Breast epithelium (tissue), 4 donors: ENCODE results near the gene PLAC1. TPM values are rescaled to one million over a fixed set of nuclear protein-coding genes. Genes with fewer than 3 reads are reported as not detected.

Source experiments
- DNase-seq, 2 donors: peaks; one replicate each; pipeline ENCODE4 v3.0.0-alpha.2; 2019; ENCODE audit warnings: low spot score in 2 of 2
- H3K27ac ChIP-seq, 2 donors: fragments of 200-600 bp; sonication (generic) in 1 of 2; one replicate each; pipeline ENCODE4 v1.5.1; 2016 to 2019; ENCODE audit warnings: mild to moderate bottlenecking in 1 of 2
- H3K27me3 ChIP-seq, 2 donors: fragments of 200-600 bp; sonication (generic) in 1 of 2; one replicate each; pipeline versions ENCODE4 v1.5.1 to v1.6.0; 2017 to 2019; ENCODE audit warnings: control low read depth in 1 of 2, mild to moderate bottlenecking in 1 of 2
- H3K36me3 ChIP-seq: fragments of 200-600 bp; one replicate; pipeline ENCODE4 v1.5.1; 2019
- H3K4me1 ChIP-seq, 2 donors: fragments of 200-600 bp; sonication (generic); one replicate each; pipeline ENCODE4 v1.5.1; 2016 to 2019; ENCODE audit warnings: control low read depth in 1 of 2
- H3K4me3 ChIP-seq, 3 donors: fragments of 200-600 bp; sonication (generic); 1 replicate in 2 of 3; 2 replicates in 1 of 3; pipeline ENCODE4 v1.5.1; 2016 to 2019; ENCODE audit warnings: mild to moderate bottlenecking in 3 of 3, moderate library complexity in 2 of 3
- H3K9me3 ChIP-seq, 2 donors: fragments of 200-600 bp; sonication (generic) in 1 of 2; one replicate each; pipeline ENCODE4 v1.5.1; 2016 to 2019; ENCODE audit warnings: control low read depth in 1 of 2
- CTCF ChIP-seq, 3 donors: fragments of 450-650 bp; IDR thresholded peaks; one replicate each; pipeline ENCODE4 v1.5.1; 2016 to 2017; ENCODE audit warnings: antibody characterized with exemption in 3 of 3, mild to moderate bottlenecking in 3 of 3, moderate library complexity in 3 of 3
- POLR2A ChIP-seq: fragments of 450-650 bp; IDR thresholded peaks from one replicate; pipeline ENCODE4 v1.6.1; 2016; ENCODE audit warnings: antibody characterized with exemption, mild to moderate bottlenecking, moderate library complexity
- POLR2AphosphoS5 ChIP-seq, 3 donors: sonication (generic); formaldehyde crosslinking; IDR thresholded peaks; one replicate each; pipeline ENCODE4 v1.6.1; 2017; ENCODE audit warnings: antibody characterized with exemption in 3 of 3
- intact Hi-C: fragments of 100-400 bp; cut with DNase I; formaldehyde crosslinking; loops from one replicate; pipeline ENCODE4 v1.15.1; 2023; ENCODE audit warnings: low total_unique reads
- total RNA-seq, 3 donors: library from RNA; depleted of rRNA; stranded (reverse); fragments of >200 nt; gene quantifications; one replicate each; pipeline ENCODE4 v1.1.0, GENCODE V29; 2016

Gene PLAC1
- total RNA-seq, 3 donors from 2014 or later, result not detected

- H3K27me3 ChIP-seq, result peaks cover 0 to 57% of the 10 kb centered on the region in 2 donors
- intact Hi-C loops, result no loop called here
- H3K36me3 ChIP-seq, result no peaks in the 10 kb centered on the region
- no peak overlapping the region for H3K4me3 ChIP-seq
- H3K27ac ChIP-seq, result no peak overlapping the region
- no peak for DNase-seq
- no peaks in the 10 kb centered on the region for H3K4me1 ChIP-seq
- no peak for TF ChIP-seq POLR2A
- TF ChIP-seq CTCF (IDR thresholded peaks at IDR 0.05), result no peak
- H3K9me3 ChIP-seq, result no peaks in the 10 kb centered on the region
Measured at GRCh38 chrX:134661295-134661694, 3.0 kb upstream of the PLAC1 start.

DNA sequence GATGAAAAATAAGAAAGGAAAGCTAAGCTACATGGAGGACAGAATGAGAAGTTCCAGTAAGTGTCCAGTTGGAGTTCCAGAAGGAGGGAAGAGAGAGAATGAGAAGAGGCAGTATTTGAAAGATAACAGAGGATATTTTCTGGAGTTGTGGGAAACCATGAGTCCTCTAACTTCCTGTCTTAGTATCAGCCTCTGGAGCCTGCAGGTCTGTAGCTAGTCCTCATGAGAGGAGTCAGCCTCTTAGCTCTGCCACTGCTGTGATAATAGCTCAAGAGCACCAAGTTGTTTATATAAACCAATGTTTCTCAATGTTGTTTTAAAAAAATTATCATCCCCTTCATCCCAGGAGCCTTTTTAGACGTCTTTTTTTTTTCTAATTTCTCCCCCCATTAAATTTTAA lies 2.4 kb upstream of the PLAC1 start:
- intact Hi-C loops, result no loop called here
- DNase-seq, result no peak
- H3K4me3 ChIP-seq, result no peak overlapping the region
- H3K27ac ChIP-seq, result no peak overlapping the region
- H3K27me3 ChIP-seq, result peaks cover 0 to 58% of the 10 kb centered on the region in 2 donors
- no peak for TF ChIP-seq CTCF (IDR thresholded peaks at IDR 0.05)
- TF ChIP-seq POLR2AphosphoS5 (IDR thresholded peaks at IDR 0.05), result no peak
- no peaks in the 10 kb centered on the region for H3K36me3 ChIP-seq
- no peaks in the 10 kb centered on the region for H3K4me1 ChIP-seq
- no peaks in the 10 kb centered on the region for H3K9me3 ChIP-seq

DNA sequence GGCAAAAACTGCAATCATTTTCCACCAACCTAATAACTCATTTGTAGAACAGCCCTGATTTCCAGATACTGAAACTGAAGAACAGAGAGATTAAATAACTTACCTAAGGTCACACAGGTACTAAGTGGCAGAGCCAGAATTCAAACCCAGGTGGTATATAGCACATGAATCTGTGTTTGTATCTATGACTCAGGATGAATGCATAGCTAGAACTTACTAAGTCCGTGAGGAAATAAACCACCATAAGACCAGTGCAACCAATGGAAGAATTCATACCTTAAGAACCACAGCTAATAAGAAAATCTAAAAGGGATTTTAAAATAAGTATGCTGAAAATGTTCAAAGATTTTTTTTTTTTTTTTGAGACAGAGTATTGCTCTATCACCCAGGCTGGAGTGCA lies 1.5 kb upstream of the PLAC1 start:
- no peaks in the 10 kb centered on the region for H3K36me3 ChIP-seq
- DNase-seq, result no peak
- H3K4me3 ChIP-seq, result no peak overlapping the region
- H3K9me3 ChIP-seq, result no peaks in the 10 kb centered on the region
- TF ChIP-seq POLR2A, result no peak
- no peak for TF ChIP-seq CTCF (IDR thresholded peaks at IDR 0.05)
- no peak for TF ChIP-seq POLR2AphosphoS5 (IDR thresholded peaks at IDR 0.05)
- peaks cover 0 to 53% of the 10 kb centered on the region in 2 donors for H3K27me3 ChIP-seq
- intact Hi-C loops, result no loop called here
- H3K27ac ChIP-seq, result no peak overlapping the region
- H3K4me1 ChIP-seq, result no peaks in the 10 kb centered on the region

DNA sequence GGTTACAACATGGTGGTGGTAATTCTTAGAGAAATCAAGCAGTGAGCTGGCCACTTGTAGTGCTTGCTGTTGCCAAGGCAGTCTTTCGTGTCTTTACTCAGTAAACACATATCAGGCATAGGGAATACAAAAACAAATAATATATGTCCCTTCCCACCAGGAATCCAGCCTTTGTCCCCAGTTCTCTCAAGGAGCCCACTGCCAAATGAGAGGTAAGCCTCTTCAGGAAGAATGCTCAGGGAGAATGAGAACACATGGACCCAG lies 421 bp upstream of the PLAC1 start:
- Histone ChIP-seq H3K4me1 (no peaks in the 10 kb centered on the region), H3K9me3 (no peaks in the 10 kb centered on the region), H3K4me3 (no peak overlapping the region), H3K36me3 (no peaks in the 10 kb centered on the region), H3K27ac (no peak overlapping the region), H3K27me3 (peaks cover 0 to 51% of the 10 kb centered on the region in 2 donors)
- DNase-seq, result no peak
- TF ChIP-seq CTCF (IDR thresholded peaks at IDR 0.05), result no peak
- no peak for TF ChIP-seq POLR2A
- intact Hi-C loops, result no loop called here

GRCh38 chrX:134654398-134655012 lies 3.8 kb downstream of the PLAC1 start:
- H3K9me3 ChIP-seq, result no peaks in the 10 kb centered on the region
- TF ChIP-seq POLR2A (no peak), POLR2AphosphoS5 (IDR thresholded peaks at IDR 0.05) (no peak), CTCF (IDR thresholded peaks at IDR 0.05) (no peak)
- no peak overlapping the region for H3K27ac ChIP-seq
- H3K36me3 ChIP-seq, result no peaks in the 10 kb centered on the region
- intact Hi-C loops, result no loop called here
- no peak for DNase-seq
- H3K27me3 ChIP-seq, result peaks cover 0 to 57% of the 10 kb centered on the region in 2 donors
- no peaks in the 10 kb centered on the region for H3K4me1 ChIP-seq
- H3K4me3 ChIP-seq, result no peak overlapping the region
